Lung microvascular endothelial cell (primary cell): ENCODE results near the gene GTF2H3. TPM values are rescaled to one million over a fixed set of nuclear protein-coding genes. Genes with fewer than 3 reads are reported as not detected.

Source experiments
- DNase-seq, 2 donors: peaks; one replicate each; pipeline versions ENCODE4 v3.0.0 to v3.0.0-alpha.2; 2010; ENCODE audit warnings: low read depth in 2 of 2
- total RNA-seq: library from RNA; depleted of rRNA; stranded (reverse); fragments of >200 nt; gene quantifications from 2 replicates; pipeline ENCODE4 v1.2.1, GENCODE V29; 2014

GTF2H3 gene
- total RNA-seq, 1 donor from 2014 or later: 16.7 TPM

GRCh38 chr12:123707466-123707865 lies 73.8 kb downstream of the GTF2H3 start:
- DNase-seq: no peak

Other genes with a start within 250 kb of the GTF2H3 start
- gene KMT5A, start 249.7 kb upstream of the GTF2H3 start, total RNA-seq: 19.4 and 24.0 TPM in 2 replicates
- gene RILPL2, start 197.1 kb upstream of the GTF2H3 start, total RNA-seq: 3.1 and 3.2 TPM in 2 replicates
- 11.1 and 15.1 TPM in 2 replicates for gene SNRNP35, start 175.7 kb upstream of the GTF2H3 start, total RNA-seq
- 2.8 and 4.8 TPM in 2 replicates for gene RILPL1, start 100.1 kb upstream of the GTF2H3 start, total RNA-seq
- gene TMED2, start 49.3 kb upstream of the GTF2H3 start, total RNA-seq: 270 and 341 TPM in 2 replicates
- gene DDX55, start 31.7 kb upstream of the GTF2H3 start, total RNA-seq: 6.5 and 10.5 TPM in 2 replicates
- 22.2 and 24.0 TPM in 2 replicates for gene EIF2B1, start 143 bp upstream of the GTF2H3 start, total RNA-seq
- gene TCTN2, start 37.3 kb downstream of the GTF2H3 start, total RNA-seq: 3.8 and 4.6 TPM in 2 replicates
- 13.7 and 22.2 TPM in 2 replicates for gene ATP6V0A2, start 78.5 kb downstream of the GTF2H3 start, total RNA-seq
- gene DNAH10, start 128.5 kb downstream of the GTF2H3 start, total RNA-seq: not detected in 2 replicates